Sigmoid colon (tissue), 7 donors: ENCODE measurements around the gene RASGRF2. TPM values are rescaled to one million over a fixed set of nuclear protein-coding genes. Genes with fewer than 3 reads are reported as not detected.

ENCODE experiments used
- DNase-seq: peaks from one replicate; pipeline ENCODE4 v3.0.0-alpha.2; 2019
- H3K27ac ChIP-seq, 4 donors: fragments of 200-600 bp; sonication (generic); one replicate each; pipeline ENCODE4 v1.5.1; 2016 to 2019; ENCODE audit warnings: mild to moderate bottlenecking in 1 of 4
- H3K27me3 ChIP-seq, 3 donors: fragments of 200-600 bp; sonication (generic); one replicate each; pipeline ENCODE4 v1.5.1; 2019; ENCODE audit warnings: mild to moderate bottlenecking in 1 of 3
- H3K36me3 ChIP-seq, 4 donors: fragments of 200-600 bp; sonication (generic); one replicate each; pipeline ENCODE4 v1.5.1; 2016 to 2019
- H3K4me1 ChIP-seq, 4 donors: fragments of 200-600 bp; sonication (generic); one replicate each; pipeline ENCODE4 v1.5.1; 2017 to 2019
- H3K4me3 ChIP-seq, 4 donors: fragments of 200-600 bp; sonication (generic); one replicate each; pipeline ENCODE4 v1.5.1; 2017 to 2019; ENCODE audit warnings: mild to moderate bottlenecking in 2 of 4, moderate library complexity in 1 of 4
- H3K9me3 ChIP-seq, 4 donors: fragments of 200-600 bp in 3 of 4; sonication (generic) in 3 of 4; one replicate each; pipeline versions ENCODE4 v1.5.1 to v1.6.1; 2013 to 2019
- CTCF ChIP-seq, 4 experiments: fragments of 450-650 bp in 3 of 4; fragments of 200-600 bp in 1 of 4; IDR thresholded peaks; one replicate each; pipeline ENCODE4 v1.5.1; 2016 to 2019; ENCODE audit warnings: antibody characterized with exemption in 4 of 4, mild to moderate bottlenecking in 3 of 4, moderate library complexity in 2 of 4
- EP300 ChIP-seq, 4 donors: sonication (generic); formaldehyde crosslinking; IDR thresholded peaks; one replicate each; pipeline ENCODE4 v1.6.1; 2017; ENCODE audit warnings: antibody characterized with exemption in 4 of 4
- POLR2A ChIP-seq, 2 donors: fragments of 450-650 bp; IDR thresholded peaks; one replicate each; pipeline ENCODE4 v1.6.1; 2016; ENCODE audit warnings: antibody characterized with exemption in 2 of 2, mild to moderate bottlenecking in 2 of 2, moderate library complexity in 2 of 2
- POLR2AphosphoS5 ChIP-seq, 4 donors: sonication (generic); formaldehyde crosslinking; IDR thresholded peaks; one replicate each; pipeline ENCODE4 v1.6.1; 2017; ENCODE audit warnings: antibody characterized with exemption in 4 of 4
- WGBS, 2 donors: extraction: QIAGEN DNeasy Blood & Tissue Kit; methylation state at CpG; one replicate each; pipeline ENCODE4 v1.1.7; 2013; 5-methylcytosine and 5-hydroxymethylcytosine counted together
- intact Hi-C: fragments of 100-400 bp; cut with DNase I; formaldehyde crosslinking; loops from one replicate; pipeline ENCODE4 v1.15.1; 2023
- polyA plus RNA-seq, 3 donors: library from polyadenylated mRNA; stranded (reverse); fragments of 200-250 nt; gene quantifications; one replicate each; pipeline ENCODE4 v1.2.3, GENCODE V29; 2013
- total RNA-seq, 4 donors: library from RNA; depleted of rRNA; stranded (reverse); fragments of >200 nt; gene quantifications; one replicate each; pipeline ENCODE4 v1.1.0, GENCODE V29; 2016
- donor health status: healthy with polysubstance abuse.
- donor health status: Bipolar disorder and iron deficiency.
- donor health status: healthy.

Gene RASGRF2
- total and polyA plus RNA-seq, 7 donors: under 0.01 to 9.5 (median 6.8) TPM

GRCh38 chr5:81164936-81165335, 204.8 kb downstream of the RASGRF2 start:
- TF ChIP-seq POLR2A (IDR thresholded peaks at IDR 0.05): no peak
- TF ChIP-seq POLR2AphosphoS5 (IDR thresholded peaks at IDR 0.05): no peak
- no peak for TF ChIP-seq CTCF (IDR thresholded peaks at IDR 0.05)
- TF ChIP-seq EP300 (IDR thresholded peaks at IDR 0.05): no peak
- no peak overlapping the region for H3K4me3 ChIP-seq
- no peaks in the 10 kb centered on the region for H3K36me3 ChIP-seq
- H3K27ac ChIP-seq: peak overlapping the region in 1 of 4 donors; percentile 81
- H3K4me1 ChIP-seq: peaks cover 0 to 29% (median 12%) of the 10 kb centered on the region in 4 donors
- H3K27me3 ChIP-seq: no peaks in the 10 kb centered on the region
- no peaks in the 10 kb centered on the region for H3K9me3 ChIP-seq
- intact Hi-C loops: loop anchor here (5.0 kb wide), 1 partner anchor 203 kb away; the partner anchor contains the start of gene RASGRF2
- DNase-seq: no peak
- 91 to 93% methylated on average over 9 of the region's 9 CpGs for WGBS, 2 donors

DNA sequence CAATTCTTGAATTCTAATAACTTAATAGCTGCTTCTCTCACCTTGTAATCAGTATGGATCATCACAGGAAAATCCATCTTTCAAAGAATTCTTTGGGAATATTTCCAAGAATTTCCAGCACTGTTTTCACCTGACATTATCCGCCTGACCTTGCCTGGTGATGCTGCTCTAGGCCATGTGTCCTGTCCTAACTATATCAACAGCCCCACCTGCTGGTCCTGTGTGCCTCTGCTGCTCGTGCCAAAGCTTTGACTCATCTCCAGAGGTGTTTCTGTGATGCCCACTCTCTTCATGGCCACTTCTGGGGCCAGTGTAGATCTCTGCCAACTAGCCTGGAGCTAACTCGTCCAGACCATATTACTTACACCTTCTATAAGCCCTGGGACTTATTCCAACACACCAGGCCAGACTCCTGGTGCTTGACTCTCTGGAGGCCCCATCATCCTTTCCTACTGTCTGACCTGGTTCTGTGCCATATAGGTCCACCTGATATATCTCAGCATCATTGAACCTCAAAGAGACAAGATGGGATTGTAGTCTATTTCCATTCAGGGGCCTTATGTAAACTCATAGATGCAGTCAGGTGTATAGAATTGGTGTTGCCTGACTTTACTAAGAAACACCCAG, 205.4 kb downstream of the RASGRF2 start:
- Histone ChIP-seq H3K36me3 (no peaks in the 10 kb centered on the region), H3K9me3 (no peaks in the 10 kb centered on the region), H3K27ac (peak overlapping the region in 1 of 4 donors; percentile 81), H3K4me3 (no peak overlapping the region), H3K4me1 (peaks cover 0 to 29% (median 12%) of the 10 kb centered on the region in 4 donors), H3K27me3 (no peaks in the 10 kb centered on the region)
- intact Hi-C loops: loop anchor here (5.0 kb wide), 1 partner anchor 203 kb away; the partner anchor contains the start of gene RASGRF2
- no peak for DNase-seq
- no peak for TF ChIP-seq EP300 (IDR thresholded peaks at IDR 0.05)
- TF ChIP-seq POLR2A (IDR thresholded peaks at IDR 0.05): no peak
- no peak for TF ChIP-seq POLR2AphosphoS5 (IDR thresholded peaks at IDR 0.05)
- peak in 1 of 4 experiments; percentile 44 for TF ChIP-seq CTCF (IDR thresholded peaks at IDR 0.05)
- 46 to 49% methylated on average over 3 of the region's 3 CpGs for WGBS, 2 donors

DNA sequence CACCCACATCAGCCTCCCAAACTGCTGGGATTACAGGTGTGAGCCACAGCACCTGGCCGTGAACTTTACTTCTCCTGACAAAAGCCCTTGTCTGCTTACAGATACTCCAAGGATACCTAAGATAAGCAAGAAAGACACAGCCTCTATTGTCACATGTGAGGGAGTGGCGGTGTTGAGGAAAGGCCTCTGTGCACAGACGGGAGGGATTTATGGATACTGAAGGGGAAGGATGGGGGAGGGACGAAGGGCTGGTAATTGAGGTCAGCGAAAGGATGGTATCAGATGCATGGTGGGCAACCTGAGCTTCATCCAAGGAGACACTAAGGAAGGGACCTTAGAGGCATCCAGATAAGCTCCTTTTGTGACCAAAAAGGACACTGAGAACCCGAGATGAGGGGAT, 206.3 kb downstream of the RASGRF2 start:
- no peak for DNase-seq
- Histone ChIP-seq H3K4me3 (no peak overlapping the region), H3K4me1 (peaks cover 0 to 29% (median 12%) of the 10 kb centered on the region in 4 donors), H3K9me3 (no peaks in the 10 kb centered on the region), H3K27me3 (no peaks in the 10 kb centered on the region), H3K36me3 (no peaks in the 10 kb centered on the region), H3K27ac (peak overlapping the region in 3 of 4 donors; percentile 73 to 81 (median 73))
- TF ChIP-seq EP300 (IDR thresholded peaks at IDR 0.05) (no peak), POLR2AphosphoS5 (IDR thresholded peaks at IDR 0.05) (no peak), CTCF (IDR thresholded peaks at IDR 0.05) (no peak), POLR2A (IDR thresholded peaks at IDR 0.05) (no peak)
- WGBS, 2 donors: 34 to 71% methylated on average over 6 of the region's 6 CpGs
- intact Hi-C loops: loop anchor here (5.0 kb wide), 1 partner anchor 204 kb away; the partner anchor contains the start of gene RASGRF2

DNA sequence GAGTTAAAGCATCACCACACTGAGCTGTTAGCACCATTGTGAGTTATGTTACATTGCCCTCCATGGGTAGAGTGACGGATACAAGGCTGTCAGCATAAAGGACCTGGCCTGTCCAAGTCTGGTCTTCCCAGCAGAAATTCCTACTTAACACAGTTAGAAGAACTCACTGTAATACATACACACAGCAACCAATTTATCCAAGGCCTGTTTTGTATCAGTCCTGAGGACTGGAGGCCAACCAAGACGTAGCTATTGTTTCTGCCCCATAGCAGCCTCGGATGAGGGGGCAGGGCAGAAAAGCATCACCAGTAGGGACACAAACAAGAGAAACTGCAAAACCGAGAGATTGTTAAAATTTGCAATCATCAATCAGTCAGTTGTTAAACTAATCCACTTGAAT, 206.9 kb downstream of the RASGRF2 start:
- no peak for DNase-seq
- Histone ChIP-seq H3K4me1 (peaks cover 0 to 29% (median 12%) of the 10 kb centered on the region in 4 donors), H3K4me3 (peak overlapping the region in 1 of 4 donors; percentile 4), H3K27me3 (no peaks in the 10 kb centered on the region), H3K36me3 (no peaks in the 10 kb centered on the region), H3K27ac (peak overlapping the region in 3 of 4 donors; percentile 73 to 81 (median 73)), H3K9me3 (no peaks in the 10 kb centered on the region)
- TF ChIP-seq POLR2A (IDR thresholded peaks at IDR 0.05) (no peak), CTCF (IDR thresholded peaks at IDR 0.05) (no peak), EP300 (IDR thresholded peaks at IDR 0.05) (peak in 1 of 4 donors; percentile 40), POLR2AphosphoS5 (IDR thresholded peaks at IDR 0.05) (peak; percentile 3 to 54 (median 39))
- intact Hi-C loops: loop anchor here (1.0 to 5.0 kb wide), 2 partner anchors 41 to 205 kb away; partner anchors contain the start of gene RASGRF2
- WGBS, 2 donors: 81 to 89% methylated on average over 4 of the region's 4 CpGs
